BLaER1 treated with 17β-estradiol and CSF1 and Interleukin-3, amounts not matched to agents 10 nM and 100 nM (cell line): Measurements from ENCODE around the gene TFB2M.
A peak's percentile ranks its signal among the peaks of the same experiment; 100 is the strongest.

Experiments used
- H3K27ac ChIP-seq, 11 experiments: shearing (Covaris generic); formaldehyde crosslinking; 2 replicates each; pipeline ENCODE4 v1.8.1; 2022
- H3K27me3 ChIP-seq, 11 experiments: shearing (Covaris generic); formaldehyde crosslinking; 2 replicates each; pipeline ENCODE4 v1.8.1; 2022
- H3K36me3 ChIP-seq, 11 experiments: shearing (Covaris generic); formaldehyde crosslinking; 2 replicates each; pipeline ENCODE4 v1.8.1; 2022
- H3K4me1 ChIP-seq, 10 experiments: shearing (Covaris generic); formaldehyde crosslinking; 2 replicates each; pipeline ENCODE4 v1.8.1; 2022
- H3K4me2 ChIP-seq, 11 experiments: shearing (Covaris generic); formaldehyde crosslinking; 2 replicates each; pipeline ENCODE4 v1.8.1; 2022
- H3K4me3 ChIP-seq, 10 experiments: shearing (Covaris generic); formaldehyde crosslinking; 2 replicates each; pipeline ENCODE4 v1.8.1; 2022
- H3K9ac ChIP-seq, 11 experiments: shearing (Covaris generic); formaldehyde crosslinking; 2 replicates each; pipeline ENCODE4 v1.8.1; 2022
- H3K9me3 ChIP-seq, 11 experiments: shearing (Covaris generic); formaldehyde crosslinking; replicated peaks in 1 of 11; 2 replicates each; pipeline ENCODE4 v1.8.1; 2022
- H4K20me1 ChIP-seq, 11 experiments: shearing (Covaris generic); formaldehyde crosslinking; 2 replicates each; pipeline ENCODE4 v1.8.1; 2022
- Cebpa-rat ChIP-seq, 11 experiments: shearing (Covaris generic); IDR thresholded peaks; 2 replicates each; pipeline ENCODE4 v1.8.1; 2022

The TFB2M gene

GRCh38 chr1:246588159-246588721 lies 22.2 kb upstream of the TFB2M start:
- peaks cover 10 to 35% (median 28%) of the 10 kb centered on the region in 11 experiments for H3K9me3 ChIP-seq
- H3K4me1 ChIP-seq: peaks cover 0 to 21% (median 4%) of the 10 kb centered on the region in 10 experiments; a peak in 10 of 20 replicates
- no peak overlapping the region for H3K9ac ChIP-seq
- H3K27me3 ChIP-seq: no peaks in the 10 kb centered on the region
- peaks cover 46 to 63% (median 57%) of the 10 kb centered on the region in 11 experiments for H3K36me3 ChIP-seq
- no peak for TF ChIP-seq Cebpa-rat (IDR thresholded peaks at IDR 0.05)
- H4K20me1 ChIP-seq: peaks cover 0 to 31% (median 0%) of the 10 kb centered on the region in 11 experiments; a peak in 6 of 22 replicates
- peak overlapping the region in 1 of 11 experiments; percentile 24; a peak in 2 of 22 replicates for H3K4me2 ChIP-seq
- no peak overlapping the region for H3K4me3 ChIP-seq
- peak overlapping the region in 3 of 11 experiments; percentile 11 to 58 (median 33); a peak in 1 of 22 replicates for H3K27ac ChIP-seq

GRCh38 chr1:246587606-246588005 lies 21.5 kb upstream of the TFB2M start:
- Histone ChIP-seq H3K27me3 (no peaks in the 10 kb centered on the region), H3K4me1 (peaks cover 0 to 21% (median 4%) of the 10 kb centered on the region in 10 experiments; a peak in 10 of 20 replicates), H3K4me2 (peak overlapping the region in 4 of 11 experiments; percentile 5 to 53 (median 26); a peak in 6 of 22 replicates), H3K9me3 (peaks cover 10 to 35% (median 28%) of the 10 kb centered on the region in 11 experiments), H3K27ac (peak overlapping the region in 4 of 11 experiments; percentile 6 to 58 (median 22); a peak in 6 of 22 replicates), H3K4me3 (no peak overlapping the region), H3K36me3 (peaks cover 46 to 63% (median 57%) of the 10 kb centered on the region in 11 experiments), H4K20me1 (peaks cover 0 to 35% (median 0%) of the 10 kb centered on the region in 11 experiments; a peak in 6 of 22 replicates), H3K9ac (no peak overlapping the region; a peak in 1 of 22 replicates)
- TF ChIP-seq Cebpa-rat (IDR thresholded peaks at IDR 0.05): no peak

- Histone ChIP-seq H3K9me3 (peaks cover 10 to 33% (median 25%) of the 10 kb centered on the region in 11 experiments), H3K4me3 (no peak overlapping the region), H3K27ac (peak overlapping the region in 4 of 11 experiments; percentile 6 to 58 (median 22); a peak in 5 of 22 replicates), H4K20me1 (peaks cover 0 to 41% (median 0%) of the 10 kb centered on the region in 11 experiments; a peak in 6 of 22 replicates), H3K4me2 (peak overlapping the region in 4 of 11 experiments; percentile 5 to 53 (median 26); a peak in 5 of 22 replicates), H3K36me3 (peaks cover 46 to 63% (median 57%) of the 10 kb centered on the region in 11 experiments), H3K9ac (no peak overlapping the region), H3K27me3 (no peaks in the 10 kb centered on the region), H3K4me1 (peaks cover 0 to 21% (median 4%) of the 10 kb centered on the region in 10 experiments; a peak in 10 of 20 replicates)
- TF ChIP-seq Cebpa-rat (IDR thresholded peaks at IDR 0.05): no peak
Observed at GRCh38 chr1:246587032-246587431, 21.0 kb upstream of the TFB2M start.

GRCh38 chr1:246583448-246584185 lies 17.6 kb upstream of the TFB2M start:
- Histone ChIP-seq H3K27ac (no peak overlapping the region), H3K4me2 (no peak overlapping the region), H3K9me3 (peaks cover 0 to 9% (median 5%) of the 10 kb centered on the region in 11 experiments; a peak in 8 of 22 replicates), H4K20me1 (peaks cover 0 to 42% (median 5%) of the 10 kb centered on the region in 11 experiments; a peak in 7 of 22 replicates), H3K27me3 (no peaks in the 10 kb centered on the region), H3K4me3 (no peak overlapping the region), H3K9ac (no peak overlapping the region), H3K4me1 (peaks cover 18 to 45% (median 26%) of the 10 kb centered on the region in 10 experiments), H3K36me3 (peaks cover 30 to 52% (median 44%) of the 10 kb centered on the region in 11 experiments)
- TF ChIP-seq Cebpa-rat (IDR thresholded peaks at IDR 0.05): no peak

- H3K4me1 ChIP-seq: peaks cover 21 to 46% (median 32%) of the 10 kb centered on the region in 10 experiments
- no peak overlapping the region for H3K4me3 ChIP-seq
- no peak overlapping the region for H3K4me2 ChIP-seq
- H4K20me1 ChIP-seq: peaks cover 0 to 42% (median 5%) of the 10 kb centered on the region in 11 experiments; a peak in 7 of 22 replicates
- peaks cover 30 to 52% (median 43%) of the 10 kb centered on the region in 11 experiments for H3K36me3 ChIP-seq
- no peaks in the 10 kb centered on the region for H3K27me3 ChIP-seq
- TF ChIP-seq Cebpa-rat (IDR thresholded peaks at IDR 0.05): no peak
- peaks cover 0 to 7% (median 4%) of the 10 kb centered on the region in 11 experiments; a peak in 3 of 22 replicates for H3K9me3 ChIP-seq
- no peak overlapping the region for H3K27ac ChIP-seq
- H3K9ac ChIP-seq: no peak overlapping the region
Observed at GRCh38 chr1:246583056-246583440, 17.0 kb upstream of the TFB2M start.

- Histone ChIP-seq H3K4me1 (peaks cover 27 to 47% (median 36%) of the 10 kb centered on the region in 10 experiments), H3K9me3 (peaks cover 0 to 7% (median 4%) of the 10 kb centered on the region in 11 experiments; a peak in 3 of 22 replicates), H3K36me3 (peaks cover 30 to 52% (median 43%) of the 10 kb centered on the region in 11 experiments), H3K27ac (no peak overlapping the region), H3K4me2 (no peak overlapping the region), H4K20me1 (peaks cover 0 to 42% (median 5%) of the 10 kb centered on the region in 11 experiments; a peak in 7 of 22 replicates), H3K4me3 (no peak overlapping the region), H3K27me3 (no peaks in the 10 kb centered on the region), H3K9ac (no peak overlapping the region)
- no peak for TF ChIP-seq Cebpa-rat (IDR thresholded peaks at IDR 0.05)
Observed at GRCh38 chr1:246582301-246583055, 16.4 kb upstream of the TFB2M start.

GRCh38 chr1:246580497-246581370 lies 14.7 kb upstream of the TFB2M start:
- Histone ChIP-seq H3K4me3 (no peak overlapping the region), H3K36me3 (peaks cover 30 to 59% (median 44%) of the 10 kb centered on the region in 11 experiments), H3K27me3 (no peaks in the 10 kb centered on the region), H3K9me3 (peaks cover 0 to 15% (median 8%) of the 10 kb centered on the region in 11 experiments; a peak in 13 of 22 replicates), H3K27ac (no peak overlapping the region), H3K9ac (no peak overlapping the region), H3K4me1 (peaks cover 37 to 52% (median 46%) of the 10 kb centered on the region in 10 experiments), H3K4me2 (peak overlapping the region in 8 of 11 experiments; percentile 18 to 69 (median 55); a peak in 14 of 22 replicates), H4K20me1 (peaks cover 0 to 35% (median 5%) of the 10 kb centered on the region in 11 experiments; a peak in 6 of 22 replicates)
- no peak for TF ChIP-seq Cebpa-rat (IDR thresholded peaks at IDR 0.05)
